DND-41 (cell line): ENCODE measurements around the gene MALAT1.

Source experiments
- CTCF ChIP-seq: IDR thresholded peaks from 2 replicates; pipeline ENCODE4 v1.5.1; 2012; ENCODE audit warnings: borderline replicate concordance, low read length, moderate library complexity, mild to moderate bottlenecking; ENCODE audit not compliant: poor library complexity, severe bottlenecking; ENCODE audit errors: extremely low read depth
- EZH2 ChIP-seq: IDR thresholded peaks from 3 replicates; pipeline ENCODE4 v1.6.1; 2012; ENCODE audit warnings: borderline replicate concordance, low read depth, mild to moderate bottlenecking, moderate library complexity, low read length, inconsistent platforms; ENCODE audit not compliant: severe bottlenecking

GRCh38 chr11:65545853-65546216 lies 47.0 kb downstream of the MALAT1 start:
- TF ChIP-seq EZH2: no peak
- TF ChIP-seq CTCF: no peak
